ENCODE measurements around the gene ABHD8. TPM values are rescaled to one million over a fixed set of nuclear protein-coding genes. Genes with fewer than 3 reads are reported as not detected.
A peak's percentile ranks its signal among the peaks of the same experiment; 100 is the strongest.

Gene ABHD8
- total RNA-seq, 1 experiment from 2014 or later = 30.2 TPM

DNA sequence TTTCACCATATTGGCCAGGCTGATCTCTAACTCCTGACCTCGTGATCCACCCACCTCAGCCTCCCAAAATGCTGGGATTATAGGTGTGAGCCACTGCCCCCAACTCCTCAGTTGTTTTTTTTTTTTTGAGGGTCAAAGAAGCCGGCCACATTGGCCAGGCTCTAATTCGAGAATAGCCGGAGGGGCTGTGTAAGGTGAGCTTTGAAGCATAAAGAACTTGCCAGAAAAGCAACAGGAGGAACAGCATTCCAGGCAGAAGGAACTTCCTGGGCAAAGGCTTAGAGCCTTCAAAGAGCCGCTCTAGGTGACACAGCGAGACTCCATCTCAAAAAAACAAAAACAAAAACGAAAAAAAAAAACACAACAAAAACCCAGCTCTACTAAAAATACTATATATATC lies 37.2 kb downstream of the ABHD8 start:
- DNase-seq (ENCODE audit: low read depth) = no peak

DNA sequence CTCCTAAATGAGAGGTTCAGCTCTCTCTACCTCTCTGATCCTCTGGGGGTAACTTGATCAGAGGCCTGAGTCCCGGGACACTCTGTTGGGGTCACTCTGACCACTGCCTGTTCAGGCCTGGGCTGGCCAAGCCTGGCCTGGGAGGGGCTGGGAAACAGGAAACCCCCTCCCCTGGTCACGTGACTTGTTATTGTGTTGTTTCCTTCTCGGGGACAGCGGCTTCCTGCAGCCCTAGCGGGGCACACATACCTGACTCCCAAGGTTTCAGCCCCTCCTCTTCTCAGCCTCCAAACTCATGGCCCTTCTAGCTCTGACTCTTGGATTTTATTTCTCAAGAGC lies 38.6 kb downstream of the ABHD8 start, which contains the start of gene USHBP1:
Gene USHBP1 (minus strand): TSS at position 105 of the 339 bp plus-strand sequence. CDS start 446 bp downstream, outside the sequence.
- no peak for DNase-seq (ENCODE audit: low read depth)

DNA sequence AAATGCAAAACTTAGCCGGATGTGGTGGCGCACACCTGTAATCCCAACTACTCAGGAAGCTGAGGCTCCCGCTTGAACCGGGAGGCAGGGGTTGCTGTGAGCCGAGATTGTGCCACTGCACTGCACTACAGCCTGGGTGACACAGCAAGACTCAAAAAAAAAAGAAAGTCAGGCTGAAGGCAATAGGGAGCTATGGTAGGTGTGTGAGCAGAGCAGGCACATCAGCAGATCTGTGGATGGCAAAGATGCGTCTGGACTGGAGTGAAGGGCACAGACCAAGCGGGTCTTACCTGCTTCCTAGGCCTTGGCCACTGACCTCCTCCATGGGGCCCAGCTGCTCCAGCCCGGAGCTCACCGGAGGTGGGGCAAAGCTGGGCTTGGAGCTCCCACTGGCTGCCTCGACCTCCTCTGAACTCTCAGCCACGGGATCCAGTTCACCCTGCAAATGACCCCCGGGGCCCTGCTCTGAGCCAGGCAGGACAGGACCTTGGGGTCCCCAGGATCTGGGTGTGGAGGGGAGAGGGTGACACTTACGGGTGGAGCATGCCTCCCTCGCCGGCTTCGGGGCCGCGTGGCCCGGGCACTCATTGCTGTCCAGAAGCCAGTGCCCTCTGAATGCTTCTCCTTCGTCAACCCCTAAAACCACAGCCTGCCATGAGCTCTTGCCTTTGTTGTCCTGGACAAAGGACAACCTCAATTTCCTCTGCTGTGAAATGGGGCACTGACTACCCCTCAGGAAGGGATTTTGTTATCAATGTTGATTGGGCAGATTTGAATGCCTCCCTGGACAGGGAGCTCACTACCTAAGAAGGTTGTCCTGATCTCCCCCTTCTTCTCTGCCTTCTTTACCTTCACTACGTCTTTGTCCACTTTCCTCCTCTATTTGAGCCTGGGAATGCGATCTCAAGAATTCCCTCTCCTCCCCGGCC lies 39.2 kb downstream of the ABHD8 start:
- no peak for DNase-seq (ENCODE audit: low read depth)

DNA sequence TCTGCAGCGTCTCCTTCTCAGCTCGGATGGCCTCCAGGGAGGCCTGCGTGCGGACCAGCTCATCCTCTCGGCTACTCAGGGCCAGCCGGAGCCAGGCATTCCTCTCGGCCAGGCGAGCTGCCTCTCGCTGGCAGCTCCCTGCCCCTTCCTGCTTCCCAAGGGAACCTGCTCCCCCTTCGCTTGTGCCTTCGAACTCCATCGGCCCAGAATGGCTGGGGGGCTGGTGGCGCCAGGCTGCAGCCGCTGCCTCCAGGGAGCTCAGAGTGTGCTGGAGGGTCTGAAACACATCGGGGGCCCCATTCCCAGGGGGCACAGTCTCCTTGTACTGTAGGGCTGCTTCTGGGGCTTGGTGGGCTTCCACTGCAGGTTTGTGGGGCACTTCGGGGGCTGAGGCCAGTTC lies 40.7 kb downstream of the ABHD8 start:
- DNase-seq (ENCODE audit: low read depth) = no peak

DNA sequence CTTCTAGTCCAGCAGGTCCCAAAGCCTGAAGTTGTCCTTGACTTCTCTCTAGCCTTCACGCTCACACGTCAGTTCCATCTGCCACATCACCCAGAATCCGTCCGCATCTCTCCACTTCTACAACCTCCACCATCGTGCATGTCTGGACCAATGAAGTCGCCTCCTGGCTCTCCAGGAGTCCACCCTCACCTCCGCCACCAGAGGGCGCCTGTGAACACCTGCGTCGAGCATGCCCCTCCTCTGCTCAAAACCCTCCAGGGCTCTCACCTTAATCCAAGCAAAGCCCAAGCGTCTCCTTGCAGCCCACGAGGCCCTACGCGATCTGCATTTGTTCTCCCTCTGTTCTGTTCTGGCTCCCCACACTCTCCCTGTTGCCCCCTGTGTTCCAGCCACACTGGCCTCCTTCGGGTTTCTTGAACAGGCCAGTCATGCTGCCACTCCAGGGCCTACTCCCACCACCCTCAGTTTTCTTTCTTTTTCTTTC lies 42.3 kb downstream of the ABHD8 start:
- DNase-seq (ENCODE audit: low read depth) = peak; percentile 66

DNA sequence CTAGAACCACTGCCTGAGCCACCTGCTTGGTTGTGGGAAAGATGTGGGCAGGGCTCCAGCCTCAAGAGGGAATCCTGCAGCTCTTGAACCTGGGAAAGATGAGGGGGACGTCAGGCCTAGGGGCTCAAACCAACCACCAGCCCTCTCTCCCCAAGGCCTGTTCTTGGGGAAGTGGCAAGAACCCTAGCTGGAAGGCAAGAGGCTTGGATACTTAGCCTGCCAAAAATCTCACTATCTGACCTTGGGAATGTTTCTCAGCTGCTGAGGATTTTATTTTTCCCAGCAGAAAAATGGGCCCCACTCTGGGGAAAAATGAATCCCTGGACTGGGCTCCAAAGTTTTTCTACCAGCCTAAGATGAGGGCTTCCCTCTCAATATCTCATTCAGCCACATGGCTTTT lies 43.3 kb downstream of the ABHD8 start:
- DNase-seq (ENCODE audit: low read depth) = no peak

DNA sequence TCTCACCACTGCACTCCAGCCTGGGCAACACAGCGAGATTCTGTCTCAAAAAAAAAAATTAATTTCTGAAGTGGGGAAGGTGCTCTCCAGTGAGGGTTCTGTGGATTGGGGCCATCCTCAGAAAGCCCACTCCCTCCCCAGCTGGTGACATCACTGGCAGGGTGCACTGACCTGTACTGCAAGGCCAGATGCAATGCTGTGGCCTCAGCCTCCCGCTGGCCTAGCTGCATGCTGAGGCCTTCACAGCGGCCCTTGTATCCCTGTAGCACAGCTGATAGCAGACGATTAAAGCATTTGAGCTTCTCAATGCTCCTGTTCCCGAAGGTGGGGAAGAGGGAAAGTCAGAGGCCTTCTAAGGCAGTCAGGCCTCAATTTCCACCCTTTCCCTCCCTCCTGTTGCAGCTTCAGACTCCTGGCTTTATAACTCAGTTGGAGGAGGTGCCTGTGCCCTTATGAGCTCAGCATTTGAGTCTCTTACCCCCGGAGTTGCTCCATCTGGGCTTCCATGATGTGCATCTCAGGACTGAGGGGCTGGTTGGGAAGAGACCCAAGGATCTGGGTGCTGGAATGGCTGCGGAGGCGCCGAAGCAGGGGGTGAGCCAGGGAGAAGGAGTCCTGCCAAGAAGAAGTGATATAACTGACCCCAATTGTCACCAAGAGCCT lies 44.0 kb downstream of the ABHD8 start:
- peak; percentile 42 for DNase-seq (ENCODE audit: low read depth)

DNA sequence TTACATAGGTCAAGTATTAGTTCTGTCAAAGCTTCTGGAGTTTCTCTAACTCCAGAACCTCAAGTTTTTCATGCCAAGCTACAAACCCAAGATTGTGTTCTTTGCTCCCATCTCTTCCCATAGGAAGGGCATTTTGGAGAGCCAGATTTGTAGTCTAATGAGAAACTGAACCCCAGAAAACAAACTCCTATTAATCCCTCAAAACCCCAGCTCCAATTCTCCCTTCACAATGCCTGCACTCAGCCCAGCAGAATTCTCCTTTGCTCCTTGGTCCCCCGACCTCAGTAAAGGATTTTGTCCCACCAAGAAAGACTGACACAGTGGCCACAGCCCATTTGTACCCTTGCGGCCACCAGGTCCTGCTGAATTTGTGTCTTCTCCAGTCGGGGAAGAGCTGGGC lies 47.1 kb downstream of the ABHD8 start:
- no peak for DNase-seq (ENCODE audit: low read depth)

DNA sequence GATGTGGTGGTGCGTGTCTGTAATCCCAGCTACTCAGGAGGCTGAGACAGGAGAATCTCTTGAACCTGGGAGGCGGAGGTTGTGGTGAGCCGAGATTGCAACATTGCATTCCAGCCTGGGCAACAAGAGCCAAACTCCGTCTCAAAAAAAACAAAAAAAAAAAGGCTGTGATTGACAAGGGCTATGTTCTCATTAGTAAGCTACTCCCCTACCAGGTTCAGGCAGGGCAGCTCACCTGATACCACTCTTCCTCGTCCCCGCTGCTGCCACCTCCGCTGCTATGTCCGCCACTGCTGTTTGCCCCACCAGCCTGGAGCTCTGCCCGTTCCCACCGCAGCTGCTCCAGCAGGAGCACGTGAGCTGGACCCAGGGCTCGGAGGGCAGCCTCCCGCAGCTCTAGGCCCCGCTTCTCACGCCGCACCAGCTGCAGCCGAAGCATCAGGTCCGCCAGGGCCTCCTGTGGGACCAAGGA lies 48.0 kb downstream of the ABHD8 start:
- peak; percentile 51 for DNase-seq (ENCODE audit: low read depth)

DNA sequence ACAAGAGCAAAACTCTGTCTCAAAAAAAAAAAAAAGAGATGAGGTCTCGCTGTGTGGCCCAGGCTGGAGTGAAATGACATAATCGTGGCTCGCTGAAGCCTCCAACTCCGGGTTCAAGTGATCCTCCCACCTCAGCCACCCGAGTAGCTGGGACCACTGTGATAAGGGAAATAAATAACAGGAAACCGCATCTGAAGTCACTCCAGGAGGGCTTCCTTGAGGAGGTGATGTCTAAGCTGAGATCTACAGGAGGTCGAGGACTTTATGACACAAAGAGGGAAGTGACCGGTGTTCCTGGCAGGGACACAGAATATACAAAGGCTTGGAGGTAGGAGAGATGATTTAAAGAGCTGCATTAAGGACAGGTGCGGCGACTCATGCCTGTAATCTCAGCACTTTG lies 48.6 kb downstream of the ABHD8 start:
- DNase-seq (ENCODE audit: low read depth) = no peak

DNA sequence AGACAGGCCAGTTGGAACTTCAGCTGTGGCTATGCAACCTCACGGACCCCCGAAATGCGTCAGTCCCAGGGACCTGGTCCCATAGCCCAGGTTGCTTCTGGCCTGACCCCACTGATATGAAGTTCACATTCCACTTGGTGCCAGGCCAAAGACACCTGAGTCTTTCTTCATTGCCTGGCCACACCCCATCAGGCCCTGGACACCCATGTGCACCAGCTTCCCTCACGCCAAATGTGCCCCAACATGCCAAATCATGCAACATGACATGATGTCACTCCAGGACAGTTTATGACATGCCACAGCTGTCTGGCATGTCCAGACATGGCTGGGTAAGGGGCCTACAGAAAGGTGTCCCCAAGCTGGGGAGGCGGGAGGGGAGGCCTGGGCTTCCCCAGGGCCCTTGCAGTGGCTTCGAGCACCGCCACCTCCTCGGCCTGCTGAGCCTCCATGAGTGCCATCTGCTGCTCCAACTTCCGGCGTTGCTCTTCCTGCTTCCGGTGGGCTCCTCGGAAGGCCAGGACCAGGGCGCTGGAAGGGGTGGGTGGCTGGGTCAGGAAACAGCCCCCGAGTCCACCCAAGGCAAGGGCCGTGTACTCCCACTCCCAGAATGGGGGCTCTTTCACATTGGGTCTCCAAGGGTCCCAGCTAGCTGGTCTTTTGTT lies 53.2 kb downstream of the ABHD8 start:
- DNase-seq (ENCODE audit: low read depth) = no peak

DNA sequence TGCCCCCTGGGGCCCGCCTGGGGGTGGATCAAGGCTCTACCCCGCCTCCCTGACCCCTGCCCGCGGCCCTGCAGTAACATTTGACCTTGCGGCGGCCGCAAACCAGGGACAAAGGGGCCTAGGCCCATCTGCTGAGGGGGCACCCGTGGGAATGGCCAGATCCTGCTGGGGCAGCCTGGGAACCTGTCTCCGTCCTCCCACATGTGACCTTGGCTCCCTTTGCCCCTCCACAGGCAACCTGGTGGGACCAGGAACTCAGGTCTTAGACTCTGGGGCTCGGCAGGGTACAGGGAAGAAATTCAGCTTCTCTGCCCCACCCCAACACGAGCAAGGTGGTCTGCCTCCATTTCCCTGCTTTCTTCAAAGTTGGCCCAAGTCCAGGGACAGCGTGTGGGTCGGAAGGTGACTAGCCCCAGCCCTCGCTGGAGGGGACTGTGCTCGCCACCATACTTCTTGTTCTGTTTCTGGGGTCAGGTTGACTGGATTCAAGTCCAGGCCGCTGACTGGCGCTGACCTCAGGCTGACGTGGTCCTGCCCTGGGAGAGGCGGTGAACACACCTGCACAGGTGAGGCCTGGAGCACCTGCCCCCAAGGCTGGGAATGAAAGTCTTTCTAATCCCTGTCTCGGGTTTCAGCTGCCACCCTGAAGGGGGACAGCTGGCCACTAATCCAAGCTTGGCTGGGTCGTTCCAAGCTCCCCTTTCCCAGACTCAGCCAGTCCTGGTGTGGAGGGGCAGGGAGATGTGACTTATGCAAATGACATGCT lies 55.0 kb downstream of the ABHD8 start:
- no peak for DNase-seq (ENCODE audit: low read depth)

DNA sequence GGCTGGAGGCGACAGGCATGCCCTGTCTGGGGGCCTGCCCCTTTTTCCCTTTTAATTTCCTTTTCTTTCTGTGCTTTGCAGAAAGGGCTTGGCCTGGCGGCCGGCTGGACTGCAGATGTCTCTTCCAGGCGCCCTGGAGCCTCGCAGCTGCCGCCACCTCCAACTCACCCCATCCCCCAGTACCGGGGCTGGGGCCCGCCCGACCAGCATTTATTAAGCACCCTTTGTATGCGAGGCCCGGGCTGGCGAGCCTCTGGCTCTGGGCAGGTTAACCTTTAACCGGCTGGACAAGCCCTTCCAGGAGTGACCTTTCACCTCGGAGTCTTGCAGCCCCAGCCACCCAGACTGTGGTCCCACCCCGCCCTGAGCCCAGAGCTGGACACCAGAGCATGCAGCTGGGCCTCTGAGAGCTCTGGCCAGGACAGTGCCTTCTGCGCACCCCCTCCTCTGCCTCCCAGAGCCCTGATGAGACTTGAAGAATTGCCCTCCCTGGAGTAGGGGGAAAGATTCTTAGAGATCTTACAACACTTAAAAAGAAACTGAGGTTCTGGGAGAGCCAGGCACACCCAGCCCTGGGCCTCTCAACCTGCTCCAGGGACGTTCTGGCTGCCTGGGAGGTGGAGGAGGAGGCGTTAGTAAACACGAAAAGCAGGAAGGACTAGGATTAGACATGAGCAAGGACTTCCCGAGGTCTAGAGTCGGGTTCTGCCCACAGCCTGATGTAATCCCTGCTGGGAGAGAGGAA lies 56.4 kb downstream of the ABHD8 start:
- no peak for DNase-seq (ENCODE audit: low read depth)

DNA sequence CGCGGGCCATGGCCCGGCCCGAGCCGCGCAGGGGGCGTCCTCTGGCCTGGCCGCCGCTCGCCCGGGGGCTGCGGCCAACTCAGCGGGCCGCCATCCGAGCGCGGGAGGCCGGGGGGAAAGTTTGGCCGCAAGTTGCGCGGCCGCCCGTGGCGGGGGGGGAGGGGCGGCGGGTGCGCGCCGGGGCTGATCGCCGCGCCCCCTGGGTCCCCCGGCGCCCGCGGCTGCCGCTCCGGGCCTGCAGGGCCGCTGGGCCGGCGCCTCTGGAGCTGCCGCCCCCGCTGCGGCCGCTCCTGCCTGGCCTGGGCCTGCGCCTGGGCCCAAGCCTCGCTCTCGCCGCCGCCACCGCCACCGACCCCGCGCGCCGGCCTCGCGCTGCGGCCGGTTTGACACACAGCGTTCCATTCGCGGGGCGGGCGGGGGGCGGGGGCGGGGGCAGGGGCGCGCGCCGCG lies 57.7 kb downstream of the ABHD8 start, which contains the start of gene NR2F6:
Gene NR2F6 (minus strand): TSS at position 385 of the 450 bp plus-strand sequence. CDS start 699 bp downstream, outside the sequence.
- DNase-seq (ENCODE audit: low read depth) = no peak

DNA sequence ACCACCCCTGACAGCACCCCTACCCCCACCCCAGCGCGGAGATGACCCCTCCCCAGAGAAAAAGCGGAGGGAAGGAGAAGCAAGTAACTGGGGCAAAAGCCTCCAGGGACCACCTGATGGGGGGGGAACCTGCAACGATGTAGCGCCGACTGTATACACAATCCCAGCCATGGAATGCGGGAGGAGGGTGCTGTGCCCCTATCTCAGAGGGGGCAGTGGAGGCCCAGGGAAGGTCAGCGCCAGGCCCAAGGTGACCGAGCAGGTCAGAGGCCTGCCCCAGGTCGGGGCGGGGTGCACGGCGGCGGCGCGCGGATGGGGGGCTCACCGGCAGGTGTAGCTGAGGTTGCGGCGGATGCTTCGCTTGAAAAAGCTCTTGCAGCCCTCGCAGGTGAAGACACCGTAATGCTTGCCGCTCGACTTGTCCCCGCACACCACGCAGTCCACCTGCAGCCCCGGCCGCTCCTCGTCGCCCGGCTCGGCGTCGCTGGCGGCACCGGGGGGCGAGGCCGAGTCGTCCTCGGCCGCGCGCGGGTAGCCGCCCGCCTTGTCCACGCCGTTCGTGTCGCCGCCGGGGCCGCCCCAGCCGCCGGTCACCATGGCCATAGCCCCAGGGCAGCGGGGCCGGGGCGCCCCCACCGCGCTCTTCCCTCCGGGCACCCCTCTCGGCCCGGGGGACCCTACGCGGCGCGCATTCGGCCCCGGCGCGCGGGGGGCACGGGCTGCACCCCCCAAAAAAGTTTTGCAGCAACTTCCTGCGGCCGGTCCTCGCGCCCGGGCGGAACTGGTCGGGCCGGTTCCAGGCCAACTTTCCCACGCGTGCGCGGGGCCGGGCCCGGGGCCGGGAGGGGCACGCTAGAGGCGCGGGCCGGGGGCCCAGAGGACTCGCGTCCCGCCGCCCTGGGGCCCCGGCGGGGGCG lies 58.3 kb downstream of the ABHD8 start:
- no peak for DNase-seq (ENCODE audit: low read depth)

DNA sequence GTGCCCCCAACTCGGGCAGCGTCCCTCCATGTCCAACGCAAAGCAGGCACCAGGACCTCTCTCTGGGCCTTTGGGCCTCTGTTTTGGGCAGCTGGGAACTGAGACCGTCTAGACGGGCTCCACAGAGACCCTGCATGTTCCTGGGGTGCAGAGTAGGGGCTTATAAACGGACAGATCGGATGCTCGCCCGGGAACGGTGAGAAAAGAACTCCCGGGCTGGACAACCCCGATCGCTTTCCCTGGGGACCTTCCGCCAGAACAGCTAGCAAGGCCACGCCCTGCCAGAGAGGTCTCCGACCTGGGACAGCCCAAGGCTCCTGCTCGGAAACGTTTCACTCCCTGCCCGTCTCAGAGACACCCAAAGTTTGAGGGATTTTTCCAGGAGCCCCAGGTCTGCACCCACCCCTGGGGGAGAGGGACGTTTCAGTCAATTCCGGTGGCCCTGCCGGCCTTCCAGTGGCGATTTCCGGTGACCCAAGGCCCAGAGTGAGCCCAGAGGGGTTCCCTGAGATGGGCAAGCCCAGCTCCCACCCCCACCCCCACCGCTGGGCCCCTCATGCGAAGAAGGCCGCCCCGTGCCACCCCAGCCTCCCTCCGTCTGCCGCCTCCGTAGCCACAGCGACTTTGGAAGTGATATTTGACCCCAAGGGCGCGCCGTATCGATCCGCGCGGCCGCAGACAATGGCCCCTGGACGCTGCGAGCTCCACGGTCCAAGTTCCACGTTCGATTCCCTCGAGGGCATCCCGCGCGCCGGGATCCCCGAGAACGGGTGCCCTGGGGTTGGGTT lies 59.2 kb downstream of the ABHD8 start:
- DNase-seq (ENCODE audit: low read depth) = no peak

DNA sequence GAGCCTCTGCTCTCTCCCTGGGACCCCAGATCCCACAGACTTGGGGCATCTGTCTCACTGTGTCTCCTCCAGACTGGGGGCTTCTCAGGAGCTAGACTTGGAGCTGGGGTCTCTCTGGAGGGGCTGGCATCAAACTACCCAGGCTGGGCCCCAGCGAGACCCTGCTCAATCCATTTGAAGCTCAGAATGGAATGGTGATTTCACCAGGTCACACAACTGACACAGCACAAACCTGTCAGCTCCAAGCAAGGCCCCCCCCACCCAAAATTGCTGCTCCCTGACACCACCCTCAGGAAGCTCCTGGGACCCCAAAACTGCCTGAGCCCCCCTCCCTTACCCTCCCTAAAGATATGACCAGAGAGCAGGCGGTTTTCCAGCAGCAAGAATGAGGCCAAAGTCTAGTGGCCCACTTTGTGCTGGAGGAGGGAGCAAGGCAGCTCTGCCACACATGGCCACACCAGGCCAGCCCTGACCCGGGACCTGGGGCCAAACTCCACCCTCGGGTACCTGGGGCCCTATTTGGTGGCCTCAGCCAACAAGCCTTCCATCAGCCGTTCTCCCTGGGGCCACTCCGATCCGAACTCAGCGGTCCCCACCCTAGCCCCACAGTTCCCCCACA lies 59.9 kb downstream of the ABHD8 start:
- DNase-seq (ENCODE audit: low read depth) = no peak

Data from M059J (cell line).